GM12878 (cell line): ENCODE measurements around the gene CTSE. TPM values are rescaled to one million over a fixed set of nuclear protein-coding genes. Genes with fewer than 3 reads are reported as not detected.
A peak's percentile ranks its signal among the peaks of the same experiment; 100 is the strongest.

ENCODE experiments used
- BCL11A ChIP-seq: IDR thresholded peaks from 2 replicates; pipeline ENCODE4 v1.6.1; 2011; ENCODE audit warnings: low read depth, low read length
- BHLHE40 ChIP-seq, 2 experiments: fragments of 450-650 bp in 1 of 2; IDR thresholded peaks; 2 replicates each; pipeline ENCODE4 v1.6.1; 2011 to 2017; ENCODE audit warnings: low read depth in 2 of 2, borderline replicate concordance in 1 of 2, improper control_type of control experiment in 1 of 2, low read length in 1 of 2, mild to moderate bottlenecking in 1 of 2
- CREB1 ChIP-seq: IDR thresholded peaks from 2 replicates; pipeline ENCODE4 v1.6.1; 2012; ENCODE audit warnings: low read depth, mild to moderate bottlenecking, inconsistent platforms
- HDAC6 ChIP-seq: fragments of 200-600 bp; sonication (generic); IDR thresholded peaks from one replicate; pipeline ENCODE4 v1.8.0; 2017; ENCODE audit warnings: antibody characterized with exemption; ENCODE audit not compliant: unreplicated experiment
- IRF4 ChIP-seq: IDR thresholded peaks from 2 replicates; pipeline ENCODE4 v1.6.1; 2011; ENCODE audit warnings: low read depth, low read length
- KAT2A ChIP-seq: conservative IDR thresholded peaks from 2 replicates; pipeline ENCODE4 v1.6.1; 2011; ENCODE audit warnings: low read depth, low read length; ENCODE audit not compliant: control insufficient read depth
- MAX ChIP-seq: IDR thresholded peaks from 2 replicates; pipeline ENCODE4 v1.6.1; 2012; ENCODE audit warnings: low read depth, low read length, improper control_type of control experiment
- MTA3 ChIP-seq: IDR thresholded peaks from 2 replicates; pipeline ENCODE4 v1.6.1; 2012; ENCODE audit warnings: low read length, inconsistent platforms, borderline replicate concordance
- NR2C1 ChIP-seq: fragments of 450-650 bp; IDR thresholded peaks from 2 replicates; pipeline ENCODE4 v1.6.1; 2017; ENCODE audit warnings: antibody characterized with exemption, mild to moderate bottlenecking, moderate library complexity
- POLR2A ChIP-seq: IDR thresholded peaks from 2 replicates; pipeline ENCODE4 v1.6.1; 2011; ENCODE audit warnings: low read depth, mild to moderate bottlenecking, low read length
- POLR2AphosphoS5 ChIP-seq: IDR thresholded peaks from 2 replicates; pipeline ENCODE4 v1.6.1; 2011; ENCODE audit warnings: mild to moderate bottlenecking, low read length, inconsistent platforms
- RAD21 ChIP-seq: IDR thresholded peaks from 2 replicates; pipeline ENCODE4 v1.6.1; 2011; ENCODE audit warnings: mild to moderate bottlenecking, low read depth, low read length, moderate library complexity; ENCODE audit not compliant: insufficient read depth
- RUNX3 ChIP-seq: IDR thresholded peaks from 2 replicates; pipeline ENCODE4 v1.6.1; 2012; ENCODE audit warnings: low read length, inconsistent platforms
- SIN3A ChIP-seq: IDR thresholded peaks from 2 replicates; pipeline ENCODE4 v1.6.1; 2012; ENCODE audit warnings: low read depth, low read length, improper control_type of control experiment
- SIX5 ChIP-seq: IDR thresholded peaks from 2 replicates; pipeline ENCODE4 v1.6.1; 2011; ENCODE audit warnings: mild to moderate bottlenecking, low read depth, low read length, moderate library complexity; ENCODE audit not compliant: severe bottlenecking
- SMC3 ChIP-seq: IDR thresholded peaks from 2 replicates; pipeline ENCODE4 v1.6.1; 2011; ENCODE audit warnings: low read length, improper control_type of control experiment, borderline replicate concordance
- SUPT20H ChIP-seq: IDR thresholded peaks from 2 replicates; pipeline ENCODE4 v1.6.1; 2011; ENCODE audit warnings: low read depth, mild to moderate bottlenecking, low read length, moderate library complexity, borderline replicate concordance; ENCODE audit not compliant: control insufficient read depth
- TAF1 ChIP-seq: IDR thresholded peaks from 2 replicates; pipeline ENCODE4 v1.6.1; 2011; ENCODE audit warnings: mild to moderate bottlenecking, low read depth, low read length, borderline replicate concordance
- TBL1XR1 ChIP-seq: IDR thresholded peaks from 2 replicates; pipeline ENCODE4 v1.6.1; 2012; ENCODE audit warnings: low read depth, low read length, improper control_type of control experiment
- TCF3 ChIP-seq: IDR thresholded peaks from 2 replicates; pipeline ENCODE4 v1.6.1; 2012; ENCODE audit warnings: low read depth, mild to moderate bottlenecking, low read length, borderline replicate concordance; ENCODE audit not compliant: insufficient read depth
- TCF7 ChIP-seq: IDR thresholded peaks from 2 replicates; pipeline ENCODE4 v1.6.1; 2014; ENCODE audit warnings: antibody characterized with exemption, borderline replicate concordance
- YY1 ChIP-seq: IDR thresholded peaks from 2 replicates; pipeline ENCODE4 v1.6.1; 2011; ENCODE audit warnings: low read depth, mild to moderate bottlenecking, low read length
- ZBTB40 ChIP-seq: fragments of 450-650 bp; IDR thresholded peaks from 2 replicates; pipeline ENCODE4 v1.6.1; 2016; ENCODE audit warnings: mild to moderate bottlenecking, moderate library complexity, borderline replicate concordance
- ZNF24 ChIP-seq: fragments of 450-650 bp; IDR thresholded peaks from 2 replicates; pipeline ENCODE4 v1.6.1; 2017; ENCODE audit warnings: antibody characterized with exemption, mild to moderate bottlenecking
- ZNF274 ChIP-seq: IDR thresholded peaks from one replicate; pipeline ENCODE4 v1.8.0; 2011; ENCODE audit not compliant: insufficient read length, insufficient read depth
- ZNF622 ChIP-seq: fragments of 450-650 bp; IDR thresholded peaks from 2 replicates; pipeline ENCODE4 v1.6.1; 2017; ENCODE audit warnings: mild to moderate bottlenecking, inconsistent platforms
- polyA plus RNA-seq, 11 experiments: library from polyadenylated mRNA; depleted of rRNA in 4 of 11; unstranded in 6 of 11; stranded (reverse) in 5 of 11; fragments of >200 nt; fragmentation: Nextera tagmentation in 4 of 11; fragmentation: Illumina TruSeq in 1 of 11; extraction: Ambion mirVana in 4 of 11; extraction: Trizol in 1 of 11; gene quantifications; 1 replicate in 1 of 11; 2 replicates in 10 of 11; pipeline versions ENCODE4 v1.2.1 to v1.2.3, GENCODE V29; 2011 to 2016; ENCODE audit warnings: inconsistent platforms in 2 of 11, missing spikeins in 2 of 11, low read depth in 1 of 11
- total RNA-seq, 4 experiments: library from RNA; depleted of rRNA in 3 of 4; stranded (reverse); fragments of >200 nt in 3 of 4; fragmentation: Illumina TruSeq in 1 of 4; extraction: Trizol in 1 of 4; gene quantifications; 2 replicates each; pipeline versions ENCODE4 v1.2.1 to v1.2.3, GENCODE V29; 2013 to 2021
- TF ChIP-seq, protein P1 (sequence below): IDR thresholded peaks from 2 replicates; pipeline ENCODE4 v1.6.1; 2011; ENCODE audit warnings: low read depth, mild to moderate bottlenecking, low read length, moderate library complexity, borderline replicate concordance; ENCODE audit errors: extremely low read depth

Gene CTSE
- total and polyA plus RNA-seq, 10 of the 15 experiments (the other 5 are each of a cell fraction or from before 2014, with no cell fraction given): 0.26 TPM; not detected in 9

- TF ChIP-seq POLR2AphosphoS5 (peak; percentile 53), CREB1 (peak; percentile 65), TBL1XR1 (peak; percentile 93), KAT2A (no peak), SUPT20H (no peak), SMC3 (no peak; the same call in 1 of the 2 replicates), HDAC6 (no peak), BHLHE40 (IDR thresholded peaks at IDR 0.05; ENCODE audit: borderline replicate concordance in 1 of 2, low read depth in 2 of 2, low read length in 1 of 2) (peak; percentile 95), SIN3A (no peak), RAD21 (0 out of 2 replicates have a peak, but pooled peaks have one; percentile 15), POLR2A (peak; percentile 69), ZNF622 (no peak), ZNF274 (no peak), SIX5 (no peak), TAF1 (no peak), YY1 (no peak), MAX (peak; percentile 47), RUNX3 (peak; percentile 99), NR2C1 (no peak), IRF4 (peak; percentile 95), MTA3 (peak; percentile 99), TCF3 (peak; percentile 99), ZNF24 (no peak; the same call in 1 of the 2 replicates), BCL11A (peak; percentile 96), TCF7 (0 out of 2 replicates have a peak, but pooled peaks have one; percentile 34), ZBTB40 (no peak)
- TF ChIP-seq, protein P1, sequence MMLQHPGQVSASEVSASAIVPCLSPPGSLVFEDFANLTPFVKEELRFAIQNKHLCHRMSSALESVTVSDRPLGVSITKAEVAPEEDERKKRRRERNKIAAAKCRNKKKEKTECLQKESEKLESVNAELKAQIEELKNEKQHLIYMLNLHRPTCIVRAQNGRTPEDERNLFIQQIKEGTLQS: no peak
Measured at GRCh38 chr1:206050655-206051235, 27.1 kb upstream of the CTSE start (continued).
